Fibroblast of the aortic adventitia (primary cell): ENCODE data around the gene ZNF337. TPM values are rescaled to one million over a fixed set of nuclear protein-coding genes. Genes with fewer than 3 reads are reported as not detected.

Experiments
- DNase-seq: peaks from one replicate; pipeline ENCODE4 v3.0.0-alpha.2; 2010; ENCODE audit warnings: low read depth
- H3K4me3 ChIP-seq: 2 replicates; pipeline ENCODE4 v1.5.1; 2011; ENCODE audit warnings: low read depth, mild to moderate bottlenecking, control low read depth, low read length, moderate library complexity
- CTCF ChIP-seq: IDR thresholded peaks from 2 replicates; pipeline ENCODE4 v1.5.1; 2011; ENCODE audit warnings: mild to moderate bottlenecking, low read length, control low read depth, inconsistent platforms; ENCODE audit not compliant: insufficient read depth
- total RNA-seq: library from RNA; depleted of rRNA; stranded (reverse); fragments of >200 nt; gene quantifications from 2 replicates; pipeline ENCODE4 v1.2.3, GENCODE V29; 2012; ENCODE audit warnings: low replicate concordance

ZNF337 gene
- total RNA-seq, result 8.6 and 13.9 TPM in 2 replicates

- TF ChIP-seq CTCF, result no peak
Measured at GRCh38 chr20:25696371-25697131, at the start of gene ZNF337. ZNF337 (minus strand) TSS chr20:25696853; CDS start chr20:25686417, 10,436 bp downstream.

DNA sequence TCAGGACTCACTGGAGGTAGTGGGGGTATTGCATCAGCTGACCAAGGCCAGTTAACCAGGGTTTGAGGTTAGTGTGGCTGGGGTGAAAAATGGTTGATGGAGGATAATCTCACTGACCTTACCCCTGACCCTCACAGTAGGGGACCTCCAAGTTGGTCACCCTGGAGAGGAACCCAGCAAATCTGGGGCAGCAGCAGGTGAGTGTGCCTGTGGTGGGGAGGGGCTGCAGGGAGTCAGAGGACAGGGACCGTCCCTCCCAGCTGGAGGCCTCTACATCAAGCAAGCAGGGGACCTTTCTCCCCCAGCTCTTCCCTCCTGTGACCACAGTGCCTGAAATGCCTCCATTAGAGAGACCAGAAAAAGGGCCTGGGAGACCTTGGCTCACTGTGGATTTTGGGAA lies 49.1 kb upstream of the ZNF337 start:
- no peak for DNase-seq
- no peak for TF ChIP-seq CTCF

More at GRCh38 chr20:25696371-25697131, at the start of gene ZNF337:
- peak within 1 kb of the TSS; percentile 93 for H3K4me3 ChIP-seq
- peak; percentile 91 for DNase-seq

DNA sequence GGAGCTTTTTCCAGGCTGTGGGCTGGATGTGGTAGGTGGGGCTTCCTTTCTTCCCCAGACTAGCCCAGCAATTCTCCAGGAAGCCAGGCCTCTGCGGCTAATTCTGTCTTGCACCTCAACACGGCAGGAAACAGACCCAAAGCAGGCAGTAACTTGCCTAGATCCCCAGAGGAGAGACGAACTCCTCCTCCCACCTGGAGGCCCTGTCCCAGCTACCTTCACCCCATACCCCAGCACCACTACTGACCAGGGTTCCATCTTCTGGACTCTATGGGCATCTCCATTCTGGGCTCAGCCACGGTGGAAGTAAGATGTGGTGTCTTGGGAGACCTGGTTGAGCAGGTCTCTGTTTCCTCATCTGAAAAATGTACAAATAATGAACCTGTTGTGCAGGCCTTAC lies 48.4 kb upstream of the ZNF337 start:
- no peak for TF ChIP-seq CTCF
- DNase-seq, result no peak
- no peak overlapping the region for H3K4me3 ChIP-seq

More for the DNA sequence above, 49.1 kb upstream of the ZNF337 start:
- no peak overlapping the region for H3K4me3 ChIP-seq

GRCh38 chr20:25744261-25744660 lies 47.6 kb upstream of the ZNF337 start:
- no peak for DNase-seq
- H3K4me3 ChIP-seq, result no peak overlapping the region
- TF ChIP-seq CTCF, result no peak

DNA sequence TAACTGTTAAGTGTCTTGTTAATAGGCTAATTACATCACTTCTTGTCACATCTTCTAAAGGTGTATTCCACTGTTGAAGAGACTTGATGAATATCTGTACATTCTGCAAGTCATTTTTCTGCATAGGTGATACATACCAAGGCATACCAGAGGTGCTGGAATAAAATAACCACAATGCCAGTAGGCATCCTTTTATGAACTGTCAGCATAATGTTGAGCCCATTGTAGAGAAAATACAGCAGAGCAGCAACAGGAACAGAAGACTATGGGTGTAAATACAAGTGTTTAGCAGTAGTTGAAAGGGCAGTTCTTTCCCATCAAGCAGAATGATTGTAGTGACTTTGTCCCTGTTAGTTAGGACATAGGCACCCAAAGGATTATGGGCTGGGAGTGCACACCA lies 44.4 kb upstream of the ZNF337 start:
- no peak overlapping the region for H3K4me3 ChIP-seq
- no peak for TF ChIP-seq CTCF
- DNase-seq, result no peak

DNA sequence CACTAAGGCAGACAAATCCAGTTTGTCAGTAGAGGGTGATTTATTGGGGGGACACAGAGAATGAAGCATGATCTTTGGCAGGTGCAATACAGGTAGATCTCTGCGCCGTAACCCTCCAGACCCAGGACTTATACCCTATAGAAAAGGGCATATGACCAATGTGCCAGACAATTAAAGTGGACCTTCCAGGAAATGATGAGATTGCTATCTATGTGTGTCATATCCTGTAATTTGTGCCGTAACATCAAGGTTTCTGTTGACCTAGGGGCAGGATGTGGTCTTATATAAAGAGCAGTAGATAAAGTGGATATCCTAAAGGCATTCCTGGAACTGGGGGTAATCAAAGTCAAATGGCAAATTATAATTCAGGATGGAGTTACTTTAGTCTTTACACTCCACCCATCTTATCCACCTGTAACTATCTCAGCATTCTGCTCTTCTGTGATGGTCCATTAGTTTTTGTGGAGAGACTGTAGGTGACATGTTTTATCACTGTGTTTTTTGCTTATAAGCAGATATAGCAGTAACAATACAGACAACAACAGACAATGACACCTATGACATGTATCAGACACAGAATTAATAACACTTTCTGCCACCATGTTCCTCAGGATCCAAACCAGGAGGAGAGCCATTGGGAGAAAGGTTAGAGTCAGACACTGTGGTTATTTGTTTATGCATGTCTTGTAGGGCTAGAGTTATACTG lies 43.1 kb upstream of the ZNF337 start:
- no peak for DNase-seq
- no peak overlapping the region for H3K4me3 ChIP-seq
- TF ChIP-seq CTCF, result no peak
